ENCODE measurements around the gene PKD1L1. TPM values are rescaled to one million over a fixed set of nuclear protein-coding genes. Genes with fewer than 3 reads are reported as not detected.

Gene PKD1L1
- total and polyA plus RNA-seq, 3 donors from 2014 or later: 4.0 to 4.8 (median 4.2) TPM

GRCh38 chr7:47746468-47746867 is 201.8 kb downstream of the PKD1L1 start:
- 74 to 85% methylated on average over 4 of the region's 4 CpGs for WGBS, 2 donors
- no peaks in the 10 kb centered on the region for H3K36me3 ChIP-seq (ENCODE audit: low read depth, missing control alignments)
- no peak for DNase-seq
- H3K4me1 ChIP-seq: no peaks in the 10 kb centered on the region
- intact Hi-C loops (cut with DNase I; ENCODE audit: low total_unique reads): no loop called here
- H3K4me3 ChIP-seq: no peak overlapping the region
- no peaks in the 10 kb centered on the region for H3K27me3 ChIP-seq
- H3K27ac ChIP-seq: no peak overlapping the region
- TF ChIP-seq POLR2A (IDR thresholded peaks at IDR 0.05): no peak
- no peaks in the 10 kb centered on the region for H3K9me3 ChIP-seq

DNA sequence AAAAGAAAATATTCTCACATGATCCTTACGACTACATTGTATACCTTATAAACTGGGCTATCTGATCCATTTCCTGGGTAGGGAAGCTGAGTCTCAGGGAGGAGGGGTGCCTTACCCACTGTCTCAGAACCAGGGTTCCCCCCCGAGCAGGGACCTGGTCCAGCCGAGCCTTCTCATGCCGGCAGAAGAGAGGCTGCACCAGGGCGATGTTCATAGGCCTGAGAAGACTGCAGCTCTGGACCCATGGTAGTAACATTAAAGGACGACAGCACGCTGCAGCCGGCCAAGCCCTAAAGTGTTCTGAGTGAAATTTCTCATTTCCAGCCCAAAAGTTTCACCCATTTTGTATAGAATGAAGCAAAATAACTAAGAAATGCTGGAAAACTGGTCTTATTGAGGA is 203.4 kb downstream of the PKD1L1 start:
- Histone ChIP-seq H3K27me3 (no peaks in the 10 kb centered on the region), H3K4me3 (no peak overlapping the region), H3K36me3 (ENCODE audit: low read depth, missing control alignments) (no peaks in the 10 kb centered on the region), H3K4me1 (no peaks in the 10 kb centered on the region), H3K9me3 (no peaks in the 10 kb centered on the region), H3K27ac (no peak overlapping the region)
- intact Hi-C loops (cut with DNase I; ENCODE audit: low total_unique reads): no loop called here
- TF ChIP-seq POLR2A (IDR thresholded peaks at IDR 0.05) (no peak), CTCF (IDR thresholded peaks at IDR 0.05) (no peak)
- DNase-seq: no peak
- WGBS, 2 donors: 59 to 74% methylated on average over 8 of the region's 8 CpGs

DNA sequence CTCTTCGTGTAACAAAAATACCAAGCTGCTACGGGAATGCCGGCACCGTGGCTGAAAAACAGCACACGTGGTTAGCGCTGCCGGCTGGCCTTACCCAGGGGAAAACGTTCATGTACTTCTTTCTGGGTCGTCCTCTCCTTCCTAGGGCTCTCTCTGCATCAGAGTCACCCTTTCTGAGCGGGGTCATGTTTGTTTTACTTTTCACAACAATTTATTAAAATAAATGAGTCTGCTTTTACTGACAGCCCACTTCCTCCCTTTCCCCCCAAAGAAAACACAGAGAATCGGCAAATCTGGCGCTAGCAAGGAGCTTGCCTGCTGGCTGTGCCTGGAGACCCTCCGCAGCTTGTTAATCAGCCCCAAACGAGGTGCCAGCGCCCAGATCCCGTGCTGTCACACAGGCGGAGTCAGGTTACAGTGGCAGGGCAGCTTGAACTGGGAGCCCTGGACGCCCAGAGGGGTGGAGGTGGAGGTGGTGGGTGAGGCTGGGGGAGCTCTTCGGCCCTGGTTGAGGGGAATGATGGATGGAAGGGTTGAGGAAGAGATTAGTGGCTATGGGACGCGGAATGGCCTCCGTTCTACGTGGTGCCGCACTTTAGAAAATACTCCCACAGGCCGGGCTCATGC is 204.2 kb downstream of the PKD1L1 start:
- TF ChIP-seq CTCF (IDR thresholded peaks at IDR 0.05): no peak
- TF ChIP-seq POLR2A (IDR thresholded peaks at IDR 0.05): no peak
- no peaks in the 10 kb centered on the region for H3K36me3 ChIP-seq (ENCODE audit: low read depth, missing control alignments)
- H3K9me3 ChIP-seq: no peaks in the 10 kb centered on the region
- DNase-seq: no peak
- WGBS, 2 donors: 20 to 30% methylated on average over 22 to 25 of the region's 25 CpGs
- H3K4me3 ChIP-seq: peak overlapping the region; percentile 6 to 26
- H3K27ac ChIP-seq: no peak overlapping the region
- intact Hi-C loops (cut with DNase I; ENCODE audit: low total_unique reads): no loop called here
- H3K27me3 ChIP-seq: no peaks in the 10 kb centered on the region
- no peaks in the 10 kb centered on the region for H3K4me1 ChIP-seq

DNA sequence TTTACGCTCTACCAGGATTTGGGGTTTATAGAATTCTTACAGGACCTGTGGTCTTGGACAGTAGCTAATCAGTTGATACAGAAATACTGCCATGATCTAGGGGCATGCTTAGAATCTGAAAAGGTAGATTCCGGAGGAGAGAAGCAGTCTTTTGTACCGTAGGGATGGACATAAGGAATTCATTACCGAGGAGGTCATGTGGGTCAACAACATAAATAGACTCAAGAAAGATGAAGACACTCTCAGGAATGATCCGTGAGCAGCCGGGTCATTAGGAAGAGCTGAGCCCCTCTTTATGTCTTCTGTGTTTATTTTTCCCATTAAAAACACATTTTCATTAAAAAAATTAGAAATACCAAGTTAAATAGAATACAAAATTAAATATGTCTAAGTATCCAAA is 206.3 kb downstream of the PKD1L1 start:
- TF ChIP-seq CTCF (IDR thresholded peaks at IDR 0.05) (no peak), POLR2A (IDR thresholded peaks at IDR 0.05) (no peak)
- WGBS, 2 donors: 88 to 92% methylated on average over 6 of the region's 6 CpGs
- no peaks in the 10 kb centered on the region for H3K36me3 ChIP-seq (ENCODE audit: low read depth, missing control alignments)
- H3K27me3 ChIP-seq: no peaks in the 10 kb centered on the region
- intact Hi-C loops (cut with DNase I; ENCODE audit: low total_unique reads): no loop called here
- no peaks in the 10 kb centered on the region for H3K4me1 ChIP-seq
- no peak for DNase-seq
- no peak overlapping the region for H3K4me3 ChIP-seq
- no peaks in the 10 kb centered on the region for H3K9me3 ChIP-seq
- no peak overlapping the region for H3K27ac ChIP-seq

- Histone ChIP-seq H3K4me3 (no peak overlapping the region), H3K4me1 (no peaks in the 10 kb centered on the region), H3K9me3 (no peaks in the 10 kb centered on the region), H3K36me3 (ENCODE audit: low read depth, missing control alignments) (no peaks in the 10 kb centered on the region), H3K27ac (no peak overlapping the region), H3K27me3 (no peaks in the 10 kb centered on the region)
- intact Hi-C loops (cut with DNase I; ENCODE audit: low total_unique reads): no loop called here
- TF ChIP-seq CTCF (IDR thresholded peaks at IDR 0.05): no peak
- no peak for TF ChIP-seq POLR2A (IDR thresholded peaks at IDR 0.05)
- DNase-seq: no peak
- WGBS, 2 donors: 85 to 94% methylated on average over 8 of the region's 8 CpGs
These were observed 208.4 kb downstream of the PKD1L1 start for GRCh38 chr7:47739891-47740290.
